ENCODE data around the gene ALPL.

The ALPL gene

GRCh38 chr1:21604208-21604957 lies 95.2 kb downstream of the ALPL start:
- no peak for DNase-seq

GRCh38 chr1:21605012-21605715 lies 95.9 kb downstream of the ALPL start:
- no peak for DNase-seq

GRCh38 chr1:21605964-21606705 lies 96.9 kb downstream of the ALPL start:
- DNase-seq, result no peak

- DNase-seq, result peak in 1 of 2 donors; percentile 11
Observed at GRCh38 chr1:21607549-21608529, 98.6 kb downstream of the ALPL start.

- no peak for DNase-seq
Observed at GRCh38 chr1:21608798-21609197, 99.6 kb downstream of the ALPL start.

- DNase-seq, result no peak
Observed at GRCh38 chr1:21610027-21610426, 100.8 kb downstream of the ALPL start.

- no peak for DNase-seq
Observed at GRCh38 chr1:21610989-21611785, 102.0 kb downstream of the ALPL start.

- DNase-seq, result no peak
Observed at GRCh38 chr1:21612057-21612456, 102.8 kb downstream of the ALPL start.

- DNase-seq, result no peak
Observed at GRCh38 chr1:21613072-21613867, 104.0 kb downstream of the ALPL start.

GRCh38 chr1:21614419-21615115 lies 105.3 kb downstream of the ALPL start:
- DNase-seq, result no peak

- DNase-seq, result no peak
Observed at GRCh38 chr1:21616372-21616771, 107.1 kb downstream of the ALPL start.

- DNase-seq, result no peak
Observed at GRCh38 chr1:21617126-21617738, 108.0 kb downstream of the ALPL start.

GRCh38 chr1:21618059-21618458 lies 108.8 kb downstream of the ALPL start:
- DNase-seq, result no peak

- no peak for DNase-seq
Observed at GRCh38 chr1:21618561-21619374, 109.5 kb downstream of the ALPL start.

GRCh38 chr1:21619375-21619947 lies 110.2 kb downstream of the ALPL start:
- no peak for DNase-seq

GRCh38 chr1:21620011-21620410 lies 110.8 kb downstream of the ALPL start:
- no peak for DNase-seq

- no peak for DNase-seq
Observed at GRCh38 chr1:21620496-21620895, 111.3 kb downstream of the ALPL start.

GRCh38 chr1:21621051-21621450 lies 111.8 kb downstream of the ALPL start:
- DNase-seq, result no peak

Data from bone marrow (tissue), 2 donors.